Smooth muscle cell (in vitro differentiated cells): ENCODE results near the gene SLC13A4. TPM values are rescaled to one million over a fixed set of nuclear protein-coding genes. Genes with fewer than 3 reads are reported as not detected.
A peak's percentile ranks its signal among the peaks of the same experiment; 100 is the strongest.

Experiments used
- DNase-seq: peaks from one replicate; lab custom pipeline; 2025; ENCODE audit not compliant: unreplicated experiment; lab: John Stamatoyannopoulos, UW
- H2AFZ ChIP-seq: fragments of 200-600 bp; sonication (generic); 2 replicates; pipeline ENCODE4 v1.6.0; 2016; ENCODE audit warnings: antibody characterized with exemption, low read depth, mild to moderate bottlenecking
- H3F3A ChIP-seq: fragments of 200-600 bp; sonication (generic); 2 replicates; pipeline ENCODE4 v1.6.0; 2017; ENCODE audit warnings: antibody characterized with exemption, low read depth
- H3K27ac ChIP-seq: fragments of 200-600 bp; sonication (generic); 2 replicates; pipeline ENCODE4 v1.5.1; 2016; ENCODE audit warnings: low read depth, mild to moderate bottlenecking
- H3K27me3 ChIP-seq: fragments of 200-600 bp; sonication (generic); 2 replicates; pipeline ENCODE4 v1.6.1; 2016; ENCODE audit warnings: low read depth, mild to moderate bottlenecking
- H3K36me3 ChIP-seq: fragments of 200-600 bp; sonication (generic); 2 replicates; pipeline ENCODE4 v1.5.1; 2016; ENCODE audit warnings: low read depth
- H3K4me1 ChIP-seq: fragments of 200-600 bp; sonication (generic); 2 replicates; pipeline ENCODE4 v1.5.1; 2016; ENCODE audit warnings: low read depth
- H3K4me2 ChIP-seq: fragments of 200-600 bp; sonication (generic); 2 replicates; pipeline ENCODE4 v1.6.0; 2016; ENCODE audit warnings: mild to moderate bottlenecking
- H3K4me3 ChIP-seq: fragments of 200-600 bp; sonication (generic); 2 replicates; pipeline ENCODE4 v1.5.1; 2016; ENCODE audit warnings: mild to moderate bottlenecking
- H3K79me2 ChIP-seq: fragments of 200-600 bp; sonication (generic); 2 replicates; pipeline ENCODE4 v1.6.0; 2016; ENCODE audit warnings: low read depth, mild to moderate bottlenecking
- H3K9ac ChIP-seq: fragments of 200-600 bp; sonication (generic); 2 replicates; pipeline ENCODE4 v1.6.0; 2016; ENCODE audit warnings: low read depth
- H3K9me3 ChIP-seq: fragments of 200-600 bp; sonication (generic); replicated peaks from 2 replicates; pipeline ENCODE4 v1.5.1; 2016; ENCODE audit warnings: low read depth
- H4K20me1 ChIP-seq: fragments of 200-600 bp; sonication (generic); 2 replicates; pipeline ENCODE4 v1.6.0; 2016; ENCODE audit warnings: low read depth
- WGBS: methylation state at CpG from one replicate; pipeline ENCODE4 v1.1.7; 2016; ENCODE audit warnings: low lambda C conversion rate; 5-methylcytosine and 5-hydroxymethylcytosine counted together
- polyA plus RNA-seq: library from polyadenylated mRNA; unstranded; fragments of >200 nt; fragmentation: Nextera tagmentation; extraction: Ambion mirVana; gene quantifications from 2 replicates; pipeline ENCODE4 v1.2.1, GENCODE V29; 2016
- total RNA-seq: library from RNA; depleted of rRNA; stranded (reverse); fragments of >200 nt; gene quantifications from 2 replicates; pipeline ENCODE4 v1.2.3, GENCODE V29; 2014
- TF ChIP-seq, protein P1 (sequence below): fragments of 200-600 bp; sonication (generic); IDR thresholded peaks from 2 replicates; pipeline ENCODE4 v1.5.1; 2017; ENCODE audit warnings: borderline replicate concordance, mild to moderate bottlenecking, antibody characterized with exemption; ENCODE audit not compliant: insufficient read depth, poor library complexity, severe bottlenecking

Gene SLC13A4
- total and polyA plus RNA-seq, 2 experiments from 2014 or later: 0.61 TPM; not detected in 1

DNA sequence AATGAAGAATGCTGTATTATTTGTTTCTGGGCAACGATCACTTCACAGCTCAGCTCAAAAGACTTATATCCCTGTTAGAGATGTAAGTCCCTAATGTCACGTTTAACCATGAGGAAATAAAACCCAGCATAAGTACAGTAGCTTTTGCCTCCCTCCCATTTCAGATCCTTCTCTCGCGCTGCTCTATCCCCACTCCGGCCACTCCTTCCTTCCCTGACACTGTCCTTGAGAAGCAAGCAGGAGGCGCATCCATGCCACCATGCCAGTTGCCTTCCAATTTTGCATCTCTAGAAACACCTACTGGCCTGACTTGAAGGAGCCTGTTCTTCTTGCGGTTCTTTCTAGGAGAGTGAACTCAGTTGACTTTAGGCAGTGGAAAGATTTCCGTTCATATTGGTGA is 19.4 kb upstream of the SLC13A4 start:
- TF ChIP-seq, protein P1, sequence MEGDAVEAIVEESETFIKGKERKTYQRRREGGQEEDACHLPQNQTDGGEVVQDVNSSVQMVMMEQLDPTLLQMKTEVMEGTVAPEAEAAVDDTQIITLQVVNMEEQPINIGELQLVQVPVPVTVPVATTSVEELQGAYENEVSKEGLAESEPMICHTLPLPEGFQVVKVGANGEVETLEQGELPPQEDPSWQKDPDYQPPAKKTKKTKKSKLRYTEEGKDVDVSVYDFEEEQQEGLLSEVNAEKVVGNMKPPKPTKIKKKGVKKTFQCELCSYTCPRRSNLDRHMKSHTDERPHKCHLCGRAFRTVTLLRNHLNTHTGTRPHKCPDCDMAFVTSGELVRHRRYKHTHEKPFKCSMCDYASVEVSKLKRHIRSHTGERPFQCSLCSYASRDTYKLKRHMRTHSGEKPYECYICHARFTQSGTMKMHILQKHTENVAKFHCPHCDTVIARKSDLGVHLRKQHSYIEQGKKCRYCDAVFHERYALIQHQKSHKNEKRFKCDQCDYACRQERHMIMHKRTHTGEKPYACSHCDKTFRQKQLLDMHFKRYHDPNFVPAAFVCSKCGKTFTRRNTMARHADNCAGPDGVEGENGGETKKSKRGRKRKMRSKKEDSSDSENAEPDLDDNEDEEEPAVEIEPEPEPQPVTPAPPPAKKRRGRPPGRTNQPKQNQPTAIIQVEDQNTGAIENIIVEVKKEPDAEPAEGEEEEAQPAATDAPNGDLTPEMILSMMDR: no peak
- Histone ChIP-seq H2AFZ (no peak overlapping the region), H3K79me2 (no peaks in the 10 kb centered on the region), H3K9me3 (no peaks in the 10 kb centered on the region), H3K9ac (no peak overlapping the region), H4K20me1 (no peaks in the 10 kb centered on the region), H3K4me3 (no peak overlapping the region), H3F3A (no peaks in the 10 kb centered on the region), H3K36me3 (no peaks in the 10 kb centered on the region), H3K4me1 (no peaks in the 10 kb centered on the region), H3K27me3 (no peaks in the 10 kb centered on the region), H3K4me2 (no peak overlapping the region), H3K27ac (no peak overlapping the region)
- 97% methylated on average over 8 of the region's 8 CpGs for WGBS
- no peak for DNase-seq

DNA sequence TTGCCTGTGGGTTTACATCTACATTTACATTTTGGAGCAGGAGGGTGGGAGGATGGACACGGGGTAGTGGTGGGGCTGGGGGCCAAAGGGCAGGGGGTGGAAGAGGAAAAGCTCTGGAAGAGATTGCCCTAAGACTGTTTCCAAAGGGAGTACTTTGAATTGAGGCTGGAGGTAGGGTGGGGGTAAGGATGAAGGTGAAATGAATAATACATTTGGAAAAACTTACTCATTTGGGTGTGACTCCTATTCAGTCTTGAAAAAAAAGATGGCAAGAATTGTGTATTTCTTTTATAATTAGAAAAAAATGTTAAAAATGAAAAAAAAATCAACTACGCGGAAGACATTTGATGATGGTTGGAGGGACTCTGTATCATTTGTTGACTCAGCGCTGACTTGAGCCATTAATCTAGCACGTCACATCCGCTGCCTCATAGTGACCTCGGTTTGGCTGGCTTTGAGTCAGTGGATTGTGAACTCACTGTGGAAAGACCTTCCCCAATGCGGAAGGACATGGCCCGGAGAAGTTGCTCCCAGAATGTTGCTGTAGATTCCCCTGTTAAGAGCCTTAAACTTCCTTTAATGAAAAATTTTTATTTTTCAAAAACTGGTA is 17.8 kb upstream of the SLC13A4 start:
- Histone ChIP-seq H3K9ac (no peak overlapping the region), H3K4me3 (no peak overlapping the region), H3K36me3 (no peaks in the 10 kb centered on the region), H3K9me3 (no peaks in the 10 kb centered on the region), H3K79me2 (no peaks in the 10 kb centered on the region), H3K4me2 (no peak overlapping the region), H3F3A (no peaks in the 10 kb centered on the region), H3K27ac (peak overlapping the region; percentile 69), H3K27me3 (no peaks in the 10 kb centered on the region), H3K4me1 (no peaks in the 10 kb centered on the region), H2AFZ (no peak overlapping the region), H4K20me1 (no peaks in the 10 kb centered on the region)
- TF ChIP-seq, protein P1: no peak
- no peak for DNase-seq
- WGBS: 76% methylated on average over 9 of the region's 9 CpGs

DNA sequence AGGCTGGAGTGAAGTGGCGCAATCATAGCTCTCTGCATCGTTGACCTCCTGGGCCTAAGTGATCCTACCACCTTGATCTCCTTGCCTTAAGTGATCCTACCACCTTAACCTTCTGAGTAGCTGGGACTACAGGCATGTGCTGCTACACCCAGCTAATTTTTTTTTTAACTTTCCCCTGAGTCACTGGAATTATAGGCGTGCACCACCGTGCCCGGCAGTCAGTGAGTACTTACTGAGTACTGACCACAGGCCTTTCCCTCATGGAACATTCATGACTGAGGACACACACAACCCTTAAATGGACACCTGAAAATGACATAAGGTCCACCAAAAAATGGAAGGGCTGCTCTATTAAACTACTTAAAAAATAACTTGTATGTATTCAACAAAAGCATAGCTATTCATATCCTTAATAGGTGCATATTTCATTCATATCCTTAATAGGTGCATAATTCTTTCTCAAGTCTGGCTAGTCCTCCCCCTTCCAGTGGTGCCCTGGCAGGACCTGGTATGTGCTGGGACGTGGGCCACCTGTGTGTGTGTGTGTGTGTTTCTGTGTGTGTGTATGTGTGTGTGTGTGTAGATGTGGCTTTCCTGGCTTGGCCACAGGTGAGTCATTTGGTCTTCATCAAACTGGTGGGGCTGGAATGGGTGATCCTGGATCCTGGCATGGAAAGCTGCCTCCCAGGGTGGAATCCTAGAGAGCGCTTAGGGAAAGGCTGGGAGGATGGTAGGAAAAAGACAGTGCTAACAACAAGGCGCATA is 17.1 kb upstream of the SLC13A4 start:
- Histone ChIP-seq H3K36me3 (no peaks in the 10 kb centered on the region), H3K9me3 (no peaks in the 10 kb centered on the region), H4K20me1 (no peaks in the 10 kb centered on the region), H3F3A (no peaks in the 10 kb centered on the region), H2AFZ (no peak overlapping the region), H3K4me1 (no peaks in the 10 kb centered on the region), H3K27me3 (no peaks in the 10 kb centered on the region), H3K4me2 (no peak overlapping the region), H3K27ac (peak overlapping the region; percentile 69), H3K9ac (no peak overlapping the region), H3K79me2 (no peaks in the 10 kb centered on the region), H3K4me3 (no peak overlapping the region)
- TF ChIP-seq, protein P1: no peak
- 72% methylated on average over 8 of the region's 8 CpGs for WGBS
- DNase-seq: no peak
